OCI-LY3 (cell line): ENCODE data around the gene CHCHD4.

Experiments
- H2AFZ ChIP-seq: fragments of 200-600, 300-600 bp; shearing (Covaris generic); 2 replicates; pipeline ENCODE4 v1.6.0; 2014; ENCODE audit warnings: antibody characterized with exemption, low read depth, low read length
- H3K27ac ChIP-seq: fragments of 200-600, 300-600 bp; sonication (generic); 2 replicates; pipeline ENCODE4 v1.5.1; 2014; ENCODE audit warnings: mild to moderate bottlenecking, low read length, moderate library complexity, mixed read lengths
- H3K27me3 ChIP-seq: fragments of 200-600, 300-600 bp; sonication (generic); 2 replicates; pipeline ENCODE4 v1.6.1; 2014; ENCODE audit warnings: low read depth, low read length, mixed read lengths
- H3K36me3 ChIP-seq: fragments of 200-600, 300-600 bp; sonication (generic); replicated peaks from 2 replicates; pipeline ENCODE3; 2014; ENCODE audit warnings: low read depth, low read length, mixed read lengths
- H3K4me1 ChIP-seq: fragments of 300-600, 200-600 bp; sonication (generic); 2 replicates; pipeline ENCODE4 v1.6.1; 2014; ENCODE audit warnings: low read length, mixed read lengths
- H3K4me2 ChIP-seq: fragments of 200-600, 300-600 bp; sonication (generic); 2 replicates; pipeline ENCODE4 v1.6.1; 2014; ENCODE audit warnings: low read length, mixed read lengths
- H3K4me3 ChIP-seq: fragments of 300-600, 200-600 bp; sonication (generic); 2 replicates; pipeline ENCODE4 v1.5.1; 2014; ENCODE audit warnings: antibody characterized with exemption, mild to moderate bottlenecking, low read length, moderate library complexity
- H3K79me2 ChIP-seq: fragments of 300-600, 200-600 bp; shearing (Covaris generic); 2 replicates; pipeline ENCODE4 v1.6.1; 2014; ENCODE audit warnings: mild to moderate bottlenecking, low read length, mixed read lengths
- H3K9ac ChIP-seq: fragments of 300-600, 200-600 bp; shearing (Covaris generic); 2 replicates; pipeline ENCODE4 v1.6.0; 2014; ENCODE audit warnings: mild to moderate bottlenecking, low read length, moderate library complexity
- H3K9me3 ChIP-seq: fragments of 200-600, 300-600 bp; shearing (Covaris generic); 2 replicates; pipeline ENCODE4 v1.6.1; 2014; ENCODE audit warnings: low read length, mixed read lengths; ENCODE audit not compliant: insufficient read depth
- H4K20me1 ChIP-seq: fragments of 200-600, 300-600 bp; sonication (generic); 2 replicates; pipeline ENCODE4 v1.6.1; 2016; ENCODE audit warnings: low read length, mixed read lengths; ENCODE audit not compliant: insufficient read depth
- EZH2phosphoT487 ChIP-seq: fragments of 200-600 bp; shearing (Covaris generic); IDR thresholded peaks from 2 replicates; pipeline ENCODE4 v1.6.1; 2018; ENCODE audit warnings: antibody characterized with exemption, mixed run types, low read depth
- TF ChIP-seq, protein P1 (sequence below): fragments of 200-600, 300-600 bp; sonication (generic); IDR thresholded peaks from 2 replicates; pipeline ENCODE4 v1.5.1; 2014; ENCODE audit warnings: antibody characterized with exemption, low read length, low read depth

The CHCHD4 gene

DNA sequence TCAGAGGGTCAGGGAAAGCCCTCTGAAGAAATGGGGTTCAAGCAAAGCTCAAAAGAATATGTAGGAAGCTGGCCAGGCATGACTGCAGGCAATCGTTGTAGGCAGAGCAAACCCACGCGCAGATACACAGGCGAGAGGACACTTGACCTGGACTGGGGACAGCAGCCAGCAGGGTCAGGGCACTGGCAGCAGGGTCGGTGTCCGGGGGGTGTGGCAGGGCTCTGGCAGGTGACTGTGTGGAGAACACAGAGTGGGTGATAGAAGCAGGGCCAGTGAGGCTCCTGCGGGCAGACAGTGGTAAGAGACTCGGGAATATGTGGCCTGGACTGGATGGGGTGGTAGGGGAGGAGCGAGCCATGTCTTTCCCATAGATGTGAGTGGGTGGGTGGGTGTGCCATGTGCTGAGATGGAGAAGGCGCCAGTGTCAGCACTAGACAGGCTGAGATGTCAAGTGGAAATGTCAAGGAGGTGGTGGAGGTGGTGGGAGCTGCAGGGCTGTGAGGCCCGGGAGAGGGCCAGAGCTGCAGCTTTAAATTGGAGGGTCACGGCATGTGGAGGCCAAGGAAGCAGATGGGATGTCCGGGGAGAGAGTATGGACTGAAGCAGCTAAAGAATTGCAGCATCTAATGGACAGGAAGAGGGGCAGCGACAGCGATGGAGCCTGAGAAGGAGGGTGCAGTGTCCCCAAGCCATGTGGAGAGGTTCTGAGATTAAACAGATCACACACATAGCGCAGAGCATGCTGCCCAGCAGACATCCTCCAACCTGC, 13.6 kb upstream of the CHCHD4 start:
- TF ChIP-seq EZH2phosphoT487: no peak
- TF ChIP-seq, protein P1, sequence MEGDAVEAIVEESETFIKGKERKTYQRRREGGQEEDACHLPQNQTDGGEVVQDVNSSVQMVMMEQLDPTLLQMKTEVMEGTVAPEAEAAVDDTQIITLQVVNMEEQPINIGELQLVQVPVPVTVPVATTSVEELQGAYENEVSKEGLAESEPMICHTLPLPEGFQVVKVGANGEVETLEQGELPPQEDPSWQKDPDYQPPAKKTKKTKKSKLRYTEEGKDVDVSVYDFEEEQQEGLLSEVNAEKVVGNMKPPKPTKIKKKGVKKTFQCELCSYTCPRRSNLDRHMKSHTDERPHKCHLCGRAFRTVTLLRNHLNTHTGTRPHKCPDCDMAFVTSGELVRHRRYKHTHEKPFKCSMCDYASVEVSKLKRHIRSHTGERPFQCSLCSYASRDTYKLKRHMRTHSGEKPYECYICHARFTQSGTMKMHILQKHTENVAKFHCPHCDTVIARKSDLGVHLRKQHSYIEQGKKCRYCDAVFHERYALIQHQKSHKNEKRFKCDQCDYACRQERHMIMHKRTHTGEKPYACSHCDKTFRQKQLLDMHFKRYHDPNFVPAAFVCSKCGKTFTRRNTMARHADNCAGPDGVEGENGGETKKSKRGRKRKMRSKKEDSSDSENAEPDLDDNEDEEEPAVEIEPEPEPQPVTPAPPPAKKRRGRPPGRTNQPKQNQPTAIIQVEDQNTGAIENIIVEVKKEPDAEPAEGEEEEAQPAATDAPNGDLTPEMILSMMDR: no peak

DNA sequence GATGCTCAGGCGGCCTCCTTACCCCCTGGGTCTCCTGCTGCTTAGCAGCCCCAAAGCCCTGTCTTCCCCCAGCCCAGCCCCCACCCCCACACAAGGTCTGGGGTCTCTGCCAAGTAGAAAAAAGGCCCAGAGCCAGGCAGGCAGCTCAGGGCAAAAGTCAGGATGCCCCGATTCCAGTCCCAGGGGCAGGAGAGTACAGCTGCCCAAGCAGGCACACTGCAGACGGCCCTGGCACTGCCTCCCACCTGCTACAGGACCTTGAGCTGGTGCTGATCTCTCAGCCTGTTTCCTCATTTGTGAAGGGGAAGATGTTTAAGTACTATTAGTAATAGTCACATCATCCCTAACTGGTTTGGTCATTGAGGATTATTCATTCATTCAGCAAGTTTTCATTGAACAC, 12.8 kb upstream of the CHCHD4 start:
- Histone ChIP-seq H3K27me3 (no peaks in the 10 kb centered on the region), H3K4me1 (no peaks in the 10 kb centered on the region), H4K20me1 (no peaks in the 10 kb centered on the region), H3K4me2 (no peak overlapping the region), H3K36me3 (peaks cover 77% of the 10 kb centered on the region), H2AFZ (no peak overlapping the region), H3K9ac (no peak overlapping the region), H3K27ac (no peak overlapping the region), H3K79me2 (no peaks in the 10 kb centered on the region), H3K9me3 (no peaks in the 10 kb centered on the region), H3K4me3 (no peak overlapping the region)
- no peak for TF ChIP-seq EZH2phosphoT487
- TF ChIP-seq, protein P1: no peak

More for the DNA sequence above, 13.6 kb upstream of the CHCHD4 start:
- Histone ChIP-seq H4K20me1 (no peaks in the 10 kb centered on the region), H3K4me2 (no peak overlapping the region), H3K27ac (no peak overlapping the region), H2AFZ (no peak overlapping the region), H3K4me1 (no peaks in the 10 kb centered on the region), H3K4me3 (no peak overlapping the region), H3K79me2 (no peaks in the 10 kb centered on the region), H3K36me3 (peaks cover 76% of the 10 kb centered on the region), H3K9ac (no peak overlapping the region), H3K27me3 (no peaks in the 10 kb centered on the region), H3K9me3 (no peaks in the 10 kb centered on the region)

DNA sequence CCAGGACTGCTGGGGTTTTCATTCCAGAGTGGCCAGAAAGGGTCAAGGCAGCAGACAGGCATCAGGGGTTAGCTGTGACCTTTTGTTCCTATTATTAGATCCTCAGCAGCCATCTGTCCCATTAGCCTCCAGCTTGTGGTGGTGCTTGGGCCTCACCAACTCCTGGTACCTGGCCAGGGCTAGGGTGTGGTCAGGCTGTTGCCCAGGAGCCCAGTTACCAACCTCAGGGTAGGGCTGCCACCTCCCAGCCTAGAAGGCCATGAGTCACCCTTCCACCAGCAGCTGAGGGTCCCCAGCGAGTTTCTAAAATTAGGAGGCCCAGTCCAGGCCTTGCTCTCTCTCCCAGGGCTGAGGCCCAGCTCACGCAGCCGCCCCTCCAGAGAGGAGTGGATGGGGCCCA, 12.3 kb upstream of the CHCHD4 start:
- peaks cover 77% of the 10 kb centered on the region for H3K36me3 ChIP-seq
- H3K27ac ChIP-seq: no peak overlapping the region
- H3K79me2 ChIP-seq: no peaks in the 10 kb centered on the region
- no peaks in the 10 kb centered on the region for H3K4me1 ChIP-seq
- H2AFZ ChIP-seq: no peak overlapping the region
- H3K27me3 ChIP-seq: no peaks in the 10 kb centered on the region
- no peak overlapping the region for H3K4me2 ChIP-seq
- no peak overlapping the region for H3K9ac ChIP-seq
- TF ChIP-seq, protein P1: no peak
- TF ChIP-seq EZH2phosphoT487: no peak
- H4K20me1 ChIP-seq: no peaks in the 10 kb centered on the region
- no peak overlapping the region for H3K4me3 ChIP-seq
- H3K9me3 ChIP-seq: no peaks in the 10 kb centered on the region

DNA sequence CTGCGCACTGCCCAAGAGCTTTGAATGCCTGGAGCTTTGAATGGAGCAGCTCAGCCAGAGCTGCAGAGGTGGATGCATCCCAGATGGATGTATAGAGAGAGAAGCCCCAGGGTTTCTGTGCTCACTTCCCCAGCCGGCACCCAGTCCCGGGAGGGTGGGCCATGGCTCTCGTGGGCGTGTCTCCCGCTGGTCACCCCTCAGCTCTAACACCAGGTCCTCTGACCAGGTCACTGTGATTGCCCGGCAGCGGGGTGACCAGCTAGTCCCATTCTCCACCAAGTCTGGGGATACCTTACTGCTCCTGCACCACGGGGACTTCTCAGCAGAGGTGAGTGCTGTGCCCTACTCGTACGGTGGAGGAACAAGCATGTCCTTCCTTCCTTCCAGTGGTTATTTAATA, 10.9 kb upstream of the CHCHD4 start:
- H3K9ac ChIP-seq: no peak overlapping the region
- H3K27me3 ChIP-seq: no peaks in the 10 kb centered on the region
- H2AFZ ChIP-seq: no peak overlapping the region
- H3K9me3 ChIP-seq: no peaks in the 10 kb centered on the region
- H3K79me2 ChIP-seq: no peaks in the 10 kb centered on the region
- H3K27ac ChIP-seq: no peak overlapping the region
- no peak for TF ChIP-seq EZH2phosphoT487
- TF ChIP-seq, protein P1: no peak
- no peak overlapping the region for H3K4me3 ChIP-seq
- H3K4me1 ChIP-seq: no peaks in the 10 kb centered on the region
- H3K36me3 ChIP-seq: peaks cover 83% of the 10 kb centered on the region
- H3K4me2 ChIP-seq: no peak overlapping the region
- no peaks in the 10 kb centered on the region for H4K20me1 ChIP-seq
